Body of pancreas (tissue), 4 donors: Measurements from ENCODE around the gene CDH4.

Experiments
- CTCF ChIP-seq, 7 experiments: fragments of 450-650 bp in 4 of 7; fragments of 200-600 bp in 3 of 7; sonication (generic) in 3 of 7; IDR thresholded peaks; one replicate each; pipeline ENCODE4 v1.5.1; 2016 to 2019; ENCODE audit warnings: antibody characterized with exemption in 7 of 7
- POLR2A ChIP-seq, 3 donors: fragments of 450-650 bp; IDR thresholded peaks; one replicate each; pipeline ENCODE4 v1.6.1; 2016; ENCODE audit warnings: antibody characterized with exemption in 3 of 3, mild to moderate bottlenecking in 2 of 3

GRCh38 chr20:61912665-61913422 lies 660.8 kb downstream of the CDH4 start:
- TF ChIP-seq CTCF (IDR thresholded peaks at IDR 0.05) (no peak), POLR2A (IDR thresholded peaks at IDR 0.05) (no peak)
